GM18502 (cell line): ENCODE measurements around the gene SLC26A4.
"Not testable (repeated sequence)": the region's sequence is repeated elsewhere in the genome, so short reads cannot be mapped to it uniquely, and the experiment has no call there.

ENCODE experiments used
- ATAC-seq: cut with Tn5 transposase; IDR thresholded peaks from one replicate; pipeline ENCODE4 v1.9.1; 2021; ENCODE audit warnings: mild to moderate bottlenecking; ENCODE audit not compliant: unreplicated experiment, poor library complexity

The SLC26A4 gene

GRCh38 chr7:107660381-107661080, at the start of gene SLC26A4:
TSS of gene SLC26A4 (plus strand) at chr7:107660828. CDS start at chr7:107661642, 814 bp downstream.
- ATAC-seq, result peak; percentile 63

DNA sequence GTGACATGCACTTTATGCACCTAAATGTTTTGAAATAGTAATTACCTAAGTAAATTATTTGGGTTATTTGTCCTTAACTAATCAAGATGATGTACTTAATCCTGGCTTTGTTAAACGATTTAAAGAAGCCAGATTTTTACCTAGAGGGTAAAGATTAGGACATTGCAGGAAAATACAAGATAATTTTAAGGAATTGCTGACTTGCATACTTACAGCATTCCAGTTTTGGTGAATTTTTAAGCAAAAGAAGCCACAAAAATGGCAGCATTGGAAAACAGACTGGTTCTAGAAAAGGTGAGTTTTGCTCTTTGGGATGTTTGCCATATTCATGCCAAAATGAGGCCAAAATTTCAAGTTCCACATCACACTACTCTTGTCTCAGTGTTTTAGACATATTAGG, 47.2 kb upstream of the SLC26A4 start:
- ATAC-seq, result no peak

GRCh38 chr7:107613948-107614347, 46.7 kb upstream of the SLC26A4 start:
- no peak for ATAC-seq

DNA sequence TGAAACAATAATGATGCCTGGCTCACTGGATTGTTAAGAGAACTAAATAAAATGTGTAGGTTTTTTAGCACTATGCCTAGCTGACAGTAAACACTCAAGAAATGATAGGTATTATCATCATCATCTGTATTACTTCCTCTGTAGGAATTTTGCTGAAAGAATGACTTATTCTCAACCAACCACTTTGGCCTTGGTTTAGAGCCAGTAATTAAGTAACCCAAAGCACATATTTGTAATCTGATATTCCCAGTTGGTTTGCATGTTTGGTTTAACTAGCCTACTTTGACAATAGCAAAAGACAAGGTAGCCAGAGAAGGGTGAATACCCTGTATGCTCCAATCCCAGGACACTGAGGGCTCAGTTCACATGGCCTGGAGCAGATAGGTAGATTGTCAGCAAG, 46.2 kb upstream of the SLC26A4 start:
- no peak for ATAC-seq

GRCh38 chr7:107615910-107616680, 44.5 kb upstream of the SLC26A4 start:
- no peak for ATAC-seq

DNA sequence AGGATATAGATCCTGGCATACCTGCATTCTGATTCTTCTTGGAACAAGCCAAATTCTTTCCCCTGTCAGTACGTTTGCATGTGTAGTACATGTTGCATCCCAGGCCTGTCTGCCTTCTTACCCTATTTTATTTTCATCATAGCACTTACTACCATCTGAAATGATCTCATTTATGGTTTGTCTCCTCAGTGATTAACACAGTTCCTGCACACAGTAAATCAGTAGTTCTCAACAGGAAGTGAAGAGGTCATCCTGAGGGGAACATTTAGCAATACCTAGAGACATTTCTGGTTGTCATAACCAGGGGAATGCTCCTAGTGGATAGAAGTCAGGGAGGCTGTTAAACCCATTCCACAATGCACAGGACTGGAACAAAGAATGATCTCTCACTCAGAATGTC, 38.2 kb upstream of the SLC26A4 start:
- ATAC-seq, result no peak

DNA sequence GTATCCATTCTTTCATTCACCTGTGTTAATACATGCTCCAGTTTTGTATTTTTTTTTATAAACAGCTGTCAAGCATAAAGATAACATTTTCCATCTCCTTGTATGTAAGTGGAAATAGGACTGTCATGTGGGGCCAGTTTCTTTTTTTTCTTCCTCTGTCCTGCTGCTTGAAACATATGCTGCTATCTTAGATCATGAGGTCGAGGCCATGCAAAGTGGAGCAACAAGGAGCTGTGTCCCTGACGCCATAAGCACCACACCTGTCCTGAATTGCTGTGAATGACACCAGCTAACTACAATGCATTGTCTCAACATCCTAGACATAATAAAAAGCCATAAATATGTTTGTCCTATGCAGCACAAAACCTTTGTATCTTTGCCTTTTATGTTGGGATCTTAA, 37.7 kb upstream of the SLC26A4 start:
- ATAC-seq, result no peak

- no peak for ATAC-seq
Measured at GRCh38 chr7:107627002-107627401, 33.6 kb upstream of the SLC26A4 start.

DNA sequence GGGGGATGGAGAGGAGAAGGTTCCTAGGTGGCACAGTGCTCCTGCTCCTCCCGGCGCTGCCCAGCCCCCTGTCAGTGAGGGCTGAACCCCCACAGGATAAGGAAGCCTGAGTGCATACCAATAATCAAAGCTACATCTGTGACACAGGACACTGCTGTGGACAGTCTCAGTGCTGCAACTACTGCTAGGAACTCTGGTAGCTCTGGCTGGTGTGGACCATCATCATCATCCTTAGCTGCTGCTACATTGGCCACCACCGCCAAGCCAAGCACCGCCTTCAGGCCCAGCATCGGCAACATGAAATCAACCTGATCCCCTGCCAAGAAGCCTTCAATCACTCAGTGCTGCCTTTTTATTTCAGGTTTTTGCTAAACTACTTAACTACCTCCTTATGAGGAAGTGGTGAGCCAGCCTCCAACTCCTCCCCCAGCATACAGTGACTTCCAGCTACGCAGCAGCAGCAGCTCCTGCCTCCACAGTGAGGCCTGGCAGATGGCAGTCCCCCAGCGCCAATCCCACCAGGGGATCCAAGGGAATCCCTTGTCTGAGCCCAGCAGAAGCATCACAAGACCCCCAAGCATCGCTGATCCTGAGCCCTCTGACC, 32.1 kb upstream of the SLC26A4 start:
- ATAC-seq, result no peak

GRCh38 chr7:107630342-107630741, 30.3 kb upstream of the SLC26A4 start:
- no peak for ATAC-seq

GRCh38 chr7:107631588-107632491, 28.8 kb upstream of the SLC26A4 start:
- ATAC-seq, result no peak

GRCh38 chr7:107632492-107632865, 28.1 kb upstream of the SLC26A4 start:
- ATAC-seq, result no peak

- ATAC-seq, result peak; percentile 94
Measured at GRCh38 chr7:107638594-107638993, 22.0 kb upstream of the SLC26A4 start.

- ATAC-seq, result not testable (repeated sequence)
Measured at GRCh38 chr7:107639070-107639469, 21.6 kb upstream of the SLC26A4 start.

GRCh38 chr7:107641676-107642075, 19.0 kb upstream of the SLC26A4 start:
- ATAC-seq, result no peak

DNA sequence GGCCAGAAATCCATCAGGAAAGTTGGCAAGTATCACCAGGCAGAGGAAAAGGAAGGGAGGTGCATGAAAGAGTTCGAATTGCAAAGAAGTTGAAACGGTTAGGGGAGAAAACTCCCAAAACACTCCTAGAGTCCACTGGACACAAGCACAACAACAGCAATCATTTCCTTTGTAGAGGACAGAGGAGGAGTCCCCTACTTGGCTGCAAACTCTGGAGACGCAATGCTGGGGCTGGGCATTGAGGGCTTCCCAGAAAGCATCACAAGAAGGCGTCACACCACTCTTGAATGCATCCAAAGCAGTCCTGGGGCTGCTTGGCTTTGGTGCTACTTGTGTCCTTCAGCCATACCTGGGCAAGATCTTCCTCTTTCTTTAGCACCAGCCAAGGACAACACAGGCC, 18.1 kb upstream of the SLC26A4 start:
- ATAC-seq, result no peak

GRCh38 chr7:107643407-107643806, 17.2 kb upstream of the SLC26A4 start:
- ATAC-seq, result no peak

DNA sequence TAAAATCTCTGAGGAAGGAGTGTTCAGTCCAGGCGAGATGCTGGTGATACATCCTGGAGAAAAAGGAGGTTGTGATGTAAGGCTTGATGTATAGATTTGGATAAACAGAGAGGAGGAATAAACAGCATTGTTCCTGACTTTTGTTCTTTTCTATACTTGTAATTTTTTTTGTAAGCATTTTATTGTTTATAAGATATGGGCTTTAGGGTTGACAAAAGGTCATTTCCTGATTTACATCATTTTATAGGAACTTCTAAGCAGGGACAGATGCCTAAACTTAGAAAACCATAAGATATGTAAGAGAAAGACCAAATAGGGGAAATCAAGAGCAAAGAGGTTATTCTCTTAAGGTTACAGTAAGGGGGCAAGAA, 16.7 kb upstream of the SLC26A4 start:
- no peak for ATAC-seq

DNA sequence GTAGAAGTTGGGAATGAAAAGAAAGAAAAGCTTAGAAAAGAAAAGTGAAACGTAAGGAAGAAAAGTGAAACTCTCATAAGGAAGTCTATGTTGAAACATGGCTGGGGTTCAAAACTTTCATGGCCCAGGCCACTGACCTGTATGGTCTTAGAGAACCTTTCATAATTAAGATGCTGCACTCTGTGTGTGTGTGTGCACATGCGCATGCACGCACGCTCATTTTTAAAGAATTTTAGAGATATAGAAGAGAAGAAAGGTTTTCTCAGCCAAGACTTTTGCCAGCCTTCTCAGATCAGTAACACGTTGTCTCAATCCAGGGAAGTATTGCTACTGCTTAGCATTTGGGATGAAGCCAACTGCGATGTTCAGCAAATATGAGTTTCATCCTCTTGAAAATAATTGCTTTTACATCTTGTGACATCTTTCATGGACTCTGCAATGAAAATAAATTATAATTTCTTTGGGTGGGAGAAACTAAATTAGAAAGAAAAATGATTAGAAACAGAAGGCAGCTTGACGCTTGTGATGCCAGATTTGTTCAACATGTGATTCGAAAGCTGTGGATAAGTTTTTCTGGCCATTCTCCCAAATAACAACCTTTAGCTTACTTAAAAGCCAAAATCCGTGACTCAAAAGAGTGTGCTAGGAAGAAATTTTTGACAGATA, 16.2 kb upstream of the SLC26A4 start:
- no peak for ATAC-seq

DNA sequence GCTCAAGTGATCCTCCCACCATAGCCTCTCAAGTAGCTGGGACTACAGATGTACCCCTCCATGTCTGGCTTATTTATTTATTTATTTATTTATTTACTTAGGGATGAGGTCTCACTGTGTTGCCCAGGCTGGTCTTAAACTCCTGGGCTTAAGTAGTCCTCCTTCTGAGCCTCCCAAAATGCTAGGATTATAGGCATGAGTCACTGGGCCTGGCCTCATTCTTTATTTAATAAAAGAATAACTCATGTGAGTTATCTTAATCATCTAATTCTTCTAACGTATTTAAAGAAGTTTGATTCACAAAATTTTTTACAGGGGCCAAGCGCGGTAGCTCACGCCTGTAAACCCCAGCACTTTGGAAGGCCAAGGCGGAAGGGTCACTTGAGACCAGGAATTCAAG, 8.0 kb upstream of the SLC26A4 start:
- ATAC-seq, result no peak
